ENCODE results near the gene COLGALT1. TPM values are rescaled to one million over a fixed set of nuclear protein-coding genes. Genes with fewer than 3 reads are reported as not detected.

The COLGALT1 gene
- total RNA-seq, 1 donor from 2014 or later: 38.4 TPM

DNA sequence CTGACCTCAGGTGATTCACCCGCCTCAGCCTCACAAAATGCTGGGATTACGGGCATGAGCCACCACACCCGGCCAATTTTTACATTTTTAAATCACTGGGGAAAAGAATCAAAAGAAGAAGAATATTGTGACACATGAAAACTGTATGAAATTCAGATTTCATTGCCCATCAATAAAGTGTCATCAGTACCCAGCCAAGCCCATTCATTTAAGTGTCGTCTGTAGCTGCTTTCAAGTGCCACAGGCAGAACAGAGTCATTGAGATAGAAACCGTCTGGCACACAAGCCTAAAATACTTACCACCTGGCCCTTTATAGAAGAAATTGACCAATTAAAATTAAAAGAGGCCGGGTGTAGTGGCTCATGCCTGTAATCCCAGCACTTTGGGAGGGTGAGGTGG, 15.3 kb downstream of the COLGALT1 start:
- H3K36me3 Mint-ChIP-seq: peaks cover 14% of the 10 kb centered on the region
- Histone ChIP-seq H2AFZ (replicated peaks) (no peak overlapping the region), H3K9ac (no peak overlapping the region), H3K4me3 (no peak overlapping the region), H3K4me2 (no peak overlapping the region), H3K4me1 (no peaks in the 10 kb centered on the region), H3K9me3 (ENCODE audit: low read depth) (no peaks in the 10 kb centered on the region), H3F3A (ENCODE audit: low read depth) (peaks cover 5% of the 10 kb centered on the region), H3K79me2 (ENCODE audit: low read depth) (no peaks in the 10 kb centered on the region), H4K20me1 (ENCODE audit: low read depth) (no peaks in the 10 kb centered on the region), H3K36me3 (no peaks in the 10 kb centered on the region), H3K27me3 (no peaks in the 10 kb centered on the region), H3K27ac (no peak overlapping the region)
- peaks cover 2% of the 10 kb centered on the region for H3K27me3 Mint-ChIP-seq (ENCODE audit: insufficient read depth, low read depth)
- TF ChIP-seq EZH2 (IDR thresholded peaks at IDR 0.05) (no peak), EZH2phosphoT487 (IDR thresholded peaks at IDR 0.05) (no peak)
- TF ChIP-seq, protein P1, sequence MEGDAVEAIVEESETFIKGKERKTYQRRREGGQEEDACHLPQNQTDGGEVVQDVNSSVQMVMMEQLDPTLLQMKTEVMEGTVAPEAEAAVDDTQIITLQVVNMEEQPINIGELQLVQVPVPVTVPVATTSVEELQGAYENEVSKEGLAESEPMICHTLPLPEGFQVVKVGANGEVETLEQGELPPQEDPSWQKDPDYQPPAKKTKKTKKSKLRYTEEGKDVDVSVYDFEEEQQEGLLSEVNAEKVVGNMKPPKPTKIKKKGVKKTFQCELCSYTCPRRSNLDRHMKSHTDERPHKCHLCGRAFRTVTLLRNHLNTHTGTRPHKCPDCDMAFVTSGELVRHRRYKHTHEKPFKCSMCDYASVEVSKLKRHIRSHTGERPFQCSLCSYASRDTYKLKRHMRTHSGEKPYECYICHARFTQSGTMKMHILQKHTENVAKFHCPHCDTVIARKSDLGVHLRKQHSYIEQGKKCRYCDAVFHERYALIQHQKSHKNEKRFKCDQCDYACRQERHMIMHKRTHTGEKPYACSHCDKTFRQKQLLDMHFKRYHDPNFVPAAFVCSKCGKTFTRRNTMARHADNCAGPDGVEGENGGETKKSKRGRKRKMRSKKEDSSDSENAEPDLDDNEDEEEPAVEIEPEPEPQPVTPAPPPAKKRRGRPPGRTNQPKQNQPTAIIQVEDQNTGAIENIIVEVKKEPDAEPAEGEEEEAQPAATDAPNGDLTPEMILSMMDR (IDR thresholded peaks at IDR 0.05): no peak
- DNase-seq (ENCODE audit: low spot score): no peak
- H3K4me3 Mint-ChIP-seq: no peak overlapping the region
- no peaks in the 10 kb centered on the region for H3K4me1 Mint-ChIP-seq
- H3K27ac Mint-ChIP-seq: no peak overlapping the region
- no peaks in the 10 kb centered on the region for H3K9me3 Mint-ChIP-seq

GRCh38 chr19:17572638-17573037, 17.2 kb downstream of the COLGALT1 start:
- Mint-ChIP-seq H3K27me3 (ENCODE audit: insufficient read depth, low read depth) (peaks cover 5% of the 10 kb centered on the region), H3K27ac (no peak overlapping the region), H3K9me3 (no peaks in the 10 kb centered on the region), H3K36me3 (peaks cover 18% of the 10 kb centered on the region), H3K4me3 (no peak overlapping the region), H3K4me1 (peaks cover 6% of the 10 kb centered on the region)
- Histone ChIP-seq H3K4me3 (no peak overlapping the region), H3K4me1 (no peaks in the 10 kb centered on the region), H3K9ac (no peak overlapping the region), H3K4me2 (no peak overlapping the region), H3K79me2 (ENCODE audit: low read depth) (no peaks in the 10 kb centered on the region), H3F3A (ENCODE audit: low read depth) (peaks cover 5% of the 10 kb centered on the region), H3K36me3 (no peaks in the 10 kb centered on the region), H2AFZ (replicated peaks) (no peak overlapping the region), H3K27ac (no peak overlapping the region), H3K27me3 (no peaks in the 10 kb centered on the region), H4K20me1 (ENCODE audit: low read depth) (peaks cover 3% of the 10 kb centered on the region), H3K9me3 (ENCODE audit: low read depth) (no peaks in the 10 kb centered on the region)
- TF ChIP-seq, protein P1 (IDR thresholded peaks at IDR 0.05): no peak
- TF ChIP-seq EZH2 (IDR thresholded peaks at IDR 0.05) (no peak), EZH2phosphoT487 (IDR thresholded peaks at IDR 0.05) (no peak)
- no peak for DNase-seq (ENCODE audit: low spot score)

- H3K9me3 ChIP-seq (ENCODE audit: low read depth): no peaks in the 10 kb centered on the region
- no peak for DNase-seq (ENCODE audit: low spot score)
- Mint-ChIP-seq H3K36me3 (peaks cover 23% of the 10 kb centered on the region), H3K9me3 (no peaks in the 10 kb centered on the region), H3K27me3 (ENCODE audit: insufficient read depth, low read depth) (peaks cover 9% of the 10 kb centered on the region), H3K27ac (no peak overlapping the region), H3K4me1 (peaks cover 17% of the 10 kb centered on the region), H3K4me3 (no peak overlapping the region)
- H3F3A ChIP-seq (ENCODE audit: low read depth): peaks cover 13% of the 10 kb centered on the region
- no peak overlapping the region for H3K27ac ChIP-seq
- H3K36me3 ChIP-seq: no peaks in the 10 kb centered on the region
- H3K4me1 ChIP-seq: no peaks in the 10 kb centered on the region
- H3K4me3 ChIP-seq: no peak overlapping the region
- no peaks in the 10 kb centered on the region for H3K27me3 ChIP-seq
- H3K4me2 ChIP-seq: no peak overlapping the region
- peaks cover 24% of the 10 kb centered on the region for H4K20me1 ChIP-seq (ENCODE audit: low read depth)
- no peak overlapping the region for H2AFZ ChIP-seq (replicated peaks)
- H3K9ac ChIP-seq: no peak overlapping the region
- no peak for TF ChIP-seq EZH2phosphoT487 (IDR thresholded peaks at IDR 0.05)
- H3K79me2 ChIP-seq (ENCODE audit: low read depth): no peaks in the 10 kb centered on the region
These were observed 20.7 kb downstream of the COLGALT1 start for GRCh38 chr19:17575871-17576757.

Data from neural progenitor cell (in vitro differentiated cells).